Measurements from ENCODE around the gene IQCK.

Gene IQCK

DNA sequence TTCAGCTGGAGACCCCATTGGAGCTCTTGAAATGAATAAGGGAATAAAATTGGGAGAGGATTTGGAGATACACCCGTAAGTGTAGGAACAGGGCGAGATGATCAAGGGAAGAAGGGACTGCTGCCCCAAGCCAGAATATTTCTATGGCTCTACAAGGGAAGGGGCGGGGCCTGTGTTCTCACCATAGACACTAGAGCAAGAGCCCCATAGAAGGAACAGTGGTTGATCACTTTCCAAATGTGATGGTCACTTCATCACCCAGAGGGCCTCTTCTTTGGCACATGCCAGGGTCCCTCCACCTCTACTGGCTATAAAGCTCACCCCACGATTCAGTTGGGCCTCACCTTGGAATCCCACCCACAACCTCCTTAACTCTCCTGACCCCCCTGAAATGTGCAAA, 141.5 kb downstream of the IQCK start:
- TF ChIP-seq NFIC (IDR thresholded peaks at IDR 0.05) (no peak), TCF12 (IDR thresholded peaks at IDR 0.05; ENCODE audit: low read depth) (no peak), ZBTB7A (IDR thresholded peaks at IDR 0.05; ENCODE audit: low read depth) (no peak)
- TF ChIP-seq, protein P1, sequence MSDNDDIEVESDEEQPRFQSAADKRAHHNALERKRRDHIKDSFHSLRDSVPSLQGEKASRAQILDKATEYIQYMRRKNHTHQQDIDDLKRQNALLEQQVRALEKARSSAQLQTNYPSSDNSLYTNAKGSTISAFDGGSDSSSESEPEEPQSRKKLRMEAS (IDR thresholded peaks at IDR 0.05) = no peak
- TF ChIP-seq, protein P2, sequence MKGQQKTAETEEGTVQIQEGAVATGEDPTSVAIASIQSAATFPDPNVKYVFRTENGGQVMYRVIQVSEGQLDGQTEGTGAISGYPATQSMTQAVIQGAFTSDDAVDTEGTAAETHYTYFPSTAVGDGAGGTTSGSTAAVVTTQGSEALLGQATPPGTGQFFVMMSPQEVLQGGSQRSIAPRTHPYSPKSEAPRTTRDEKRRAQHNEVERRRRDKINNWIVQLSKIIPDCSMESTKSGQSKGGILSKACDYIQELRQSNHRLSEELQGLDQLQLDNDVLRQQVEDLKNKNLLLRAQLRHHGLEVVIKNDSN (IDR thresholded peaks at IDR 0.05) = no peak

DNA sequence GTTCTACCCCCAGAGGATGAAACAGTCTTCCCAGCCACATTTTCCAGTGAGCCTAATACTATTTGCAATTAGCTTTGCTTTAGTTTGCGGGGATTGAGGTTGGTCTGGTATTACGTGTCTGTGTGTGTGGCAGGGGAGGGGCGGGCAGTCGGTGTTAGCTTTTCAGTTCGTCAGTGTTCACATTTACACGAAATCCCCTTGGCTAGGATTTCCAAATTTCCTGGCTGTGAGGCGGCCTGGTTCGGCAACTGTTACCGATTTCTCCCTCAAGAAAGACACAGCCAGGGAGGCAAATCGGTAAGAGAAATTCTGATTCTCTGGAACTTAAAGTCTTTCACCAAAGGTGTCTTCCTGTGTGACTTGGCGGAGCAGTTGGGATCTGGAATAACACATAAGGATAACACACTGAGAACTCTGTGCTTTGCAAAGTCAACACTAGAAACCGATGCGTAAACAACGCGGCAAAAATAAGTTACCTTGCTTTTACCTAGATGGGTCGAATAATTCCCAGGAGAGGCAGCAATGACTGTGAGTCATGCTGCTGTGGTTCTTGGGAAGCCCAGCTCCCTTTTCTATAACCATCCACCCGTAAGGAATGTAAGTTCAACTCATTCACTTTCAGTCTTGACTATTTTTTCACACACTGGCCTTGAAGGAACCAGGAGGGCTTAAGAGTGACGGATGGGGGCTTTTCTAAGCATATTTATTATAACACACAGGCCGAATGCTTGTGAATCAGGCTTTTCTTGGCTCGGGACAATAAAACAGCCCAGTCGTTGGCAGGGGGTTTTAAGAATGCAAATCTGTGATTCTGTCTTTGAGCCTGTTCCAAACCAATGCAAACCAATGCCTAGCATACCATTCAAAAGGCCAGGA, 142.3 kb downstream of the IQCK start:
- no peak for TF ChIP-seq TAF1 (IDR thresholded peaks at IDR 0.05; ENCODE audit: low read depth)

DNA sequence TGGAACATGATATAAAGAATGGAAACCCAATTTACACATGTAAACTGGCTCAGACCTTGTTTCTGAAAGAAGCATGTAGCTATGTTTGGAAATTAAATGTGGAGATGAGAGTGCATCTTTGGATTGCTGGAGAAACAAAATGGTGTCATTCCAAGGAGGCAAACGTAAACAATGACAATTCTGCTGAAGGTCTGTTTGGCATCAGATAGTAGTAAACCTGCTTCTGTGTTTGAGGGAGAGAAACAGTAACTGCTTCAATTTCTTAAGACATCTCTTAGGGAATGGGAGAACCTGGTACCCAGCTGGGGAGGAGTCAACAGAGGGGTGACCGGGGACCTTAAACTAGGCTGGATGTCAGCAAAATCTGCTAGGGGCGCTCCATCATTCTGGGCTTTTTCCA, 143.1 kb downstream of the IQCK start:
- TF ChIP-seq, protein P3, sequence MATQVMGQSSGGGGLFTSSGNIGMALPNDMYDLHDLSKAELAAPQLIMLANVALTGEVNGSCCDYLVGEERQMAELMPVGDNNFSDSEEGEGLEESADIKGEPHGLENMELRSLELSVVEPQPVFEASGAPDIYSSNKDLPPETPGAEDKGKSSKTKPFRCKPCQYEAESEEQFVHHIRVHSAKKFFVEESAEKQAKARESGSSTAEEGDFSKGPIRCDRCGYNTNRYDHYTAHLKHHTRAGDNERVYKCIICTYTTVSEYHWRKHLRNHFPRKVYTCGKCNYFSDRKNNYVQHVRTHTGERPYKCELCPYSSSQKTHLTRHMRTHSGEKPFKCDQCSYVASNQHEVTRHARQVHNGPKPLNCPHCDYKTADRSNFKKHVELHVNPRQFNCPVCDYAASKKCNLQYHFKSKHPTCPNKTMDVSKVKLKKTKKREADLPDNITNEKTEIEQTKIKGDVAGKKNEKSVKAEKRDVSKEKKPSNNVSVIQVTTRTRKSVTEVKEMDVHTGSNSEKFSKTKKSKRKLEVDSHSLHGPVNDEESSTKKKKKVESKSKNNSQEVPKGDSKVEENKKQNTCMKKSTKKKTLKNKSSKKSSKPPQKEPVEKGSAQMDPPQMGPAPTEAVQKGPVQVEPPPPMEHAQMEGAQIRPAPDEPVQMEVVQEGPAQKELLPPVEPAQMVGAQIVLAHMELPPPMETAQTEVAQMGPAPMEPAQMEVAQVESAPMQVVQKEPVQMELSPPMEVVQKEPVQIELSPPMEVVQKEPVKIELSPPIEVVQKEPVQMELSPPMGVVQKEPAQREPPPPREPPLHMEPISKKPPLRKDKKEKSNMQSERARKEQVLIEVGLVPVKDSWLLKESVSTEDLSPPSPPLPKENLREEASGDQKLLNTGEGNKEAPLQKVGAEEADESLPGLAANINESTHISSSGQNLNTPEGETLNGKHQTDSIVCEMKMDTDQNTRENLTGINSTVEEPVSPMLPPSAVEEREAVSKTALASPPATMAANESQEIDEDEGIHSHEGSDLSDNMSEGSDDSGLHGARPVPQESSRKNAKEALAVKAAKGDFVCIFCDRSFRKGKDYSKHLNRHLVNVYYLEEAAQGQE (IDR thresholded peaks at IDR 0.05; ENCODE audit: low read depth) = no peak
- TF ChIP-seq, protein P2 (IDR thresholded peaks at IDR 0.05) = no peak
- TF ChIP-seq EGR1 (IDR thresholded peaks at IDR 0.05) (no peak), YY1 (IDR thresholded peaks at IDR 0.05; ENCODE audit: low read depth) (no peak), FOXM1 (IDR thresholded peaks at IDR 0.05; ENCODE audit: borderline replicate concordance, low read depth) (no peak)

DNA sequence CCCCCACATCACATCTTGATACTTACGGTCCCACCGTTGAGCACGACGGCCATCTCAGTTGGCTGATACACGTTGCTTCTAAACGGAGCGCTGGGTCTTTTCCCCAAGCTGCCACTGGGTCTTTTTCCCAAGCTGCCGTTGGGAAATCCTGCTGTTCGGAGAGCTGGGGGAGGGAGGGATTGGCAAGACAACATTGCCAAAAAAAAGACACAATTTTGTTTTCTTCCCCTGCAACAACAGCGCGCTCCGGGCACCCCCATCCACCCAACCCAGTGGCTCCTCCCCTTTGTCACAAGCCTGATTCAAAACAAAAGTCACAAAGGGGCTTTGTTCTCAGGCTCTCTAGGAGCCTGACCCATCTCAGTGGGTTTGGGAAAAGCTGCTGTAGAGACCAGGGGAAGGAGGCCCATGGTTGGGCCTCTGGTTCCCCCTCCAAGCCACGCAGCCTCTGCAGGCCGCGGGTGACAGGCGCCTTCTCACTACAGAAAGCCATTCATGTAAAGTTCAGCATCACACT, 143.8 kb downstream of the IQCK start:
- no peak for TF ChIP-seq TAF1 (IDR thresholded peaks at IDR 0.05; ENCODE audit: low read depth)

DNA sequence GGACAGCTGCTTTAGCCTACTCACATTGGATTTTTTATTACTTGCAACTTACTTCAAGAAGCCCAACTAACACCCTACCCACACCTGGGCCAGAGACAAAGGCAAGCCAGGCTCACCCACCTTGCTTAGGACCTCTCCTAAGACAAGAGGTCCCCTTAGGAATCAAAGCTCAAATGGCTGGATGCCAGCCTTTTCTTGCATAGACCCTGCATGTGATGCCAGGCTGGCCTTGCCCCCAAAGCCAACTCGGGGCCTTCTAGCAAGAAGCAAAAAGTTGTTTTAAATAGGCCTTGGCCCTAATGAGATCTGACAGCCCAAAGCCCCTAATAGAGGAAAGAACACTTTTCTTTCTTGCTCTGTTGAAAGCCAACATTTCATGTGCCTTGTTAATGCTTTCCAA, 145.9 kb downstream of the IQCK start:
- TF ChIP-seq TAF1 (IDR thresholded peaks at IDR 0.05; ENCODE audit: low read depth) = no peak

DNA sequence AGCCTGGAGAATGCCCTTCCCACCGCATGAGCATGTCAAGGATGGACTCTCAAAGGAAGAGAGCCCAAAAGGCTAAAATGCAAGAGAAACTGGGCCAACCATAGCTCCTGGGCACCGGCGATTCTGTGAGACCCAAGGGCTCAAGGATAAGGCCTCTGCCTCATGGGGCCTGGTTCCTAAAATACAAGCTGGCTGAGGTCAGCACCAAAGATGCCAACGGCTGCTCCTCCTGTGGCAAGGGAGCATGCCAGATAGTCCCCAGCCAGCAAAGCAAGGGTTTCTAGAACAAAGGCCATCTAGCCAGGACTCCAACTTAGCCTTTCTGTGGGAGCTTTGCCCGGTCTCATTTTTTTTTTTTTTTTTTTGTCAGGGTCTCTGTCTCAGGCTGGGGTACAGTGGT, 146.5 kb downstream of the IQCK start:
- TF ChIP-seq, protein P1 (IDR thresholded peaks at IDR 0.05) = no peak
- TF ChIP-seq YY1 (IDR thresholded peaks at IDR 0.05; ENCODE audit: low read depth) (no peak), EGR1 (IDR thresholded peaks at IDR 0.05) (no peak), FOXM1 (IDR thresholded peaks at IDR 0.05; ENCODE audit: borderline replicate concordance, low read depth) (no peak), TAF1 (IDR thresholded peaks at IDR 0.05; ENCODE audit: low read depth) (no peak), TCF12 (IDR thresholded peaks at IDR 0.05; ENCODE audit: low read depth) (no peak), RAD21 (IDR thresholded peaks at IDR 0.05; ENCODE audit: low read depth) (no peak), CREB1 (IDR thresholded peaks at IDR 0.05; ENCODE audit: low read depth) (no peak), ZBTB7A (IDR thresholded peaks at IDR 0.05; ENCODE audit: low read depth) (no peak), CEBPB (IDR thresholded peaks at IDR 0.05) (no peak)
- TF ChIP-seq, protein P2 (IDR thresholded peaks at IDR 0.05) = no peak
- TF ChIP-seq, protein P3 (IDR thresholded peaks at IDR 0.05; ENCODE audit: low read depth) = no peak

DNA sequence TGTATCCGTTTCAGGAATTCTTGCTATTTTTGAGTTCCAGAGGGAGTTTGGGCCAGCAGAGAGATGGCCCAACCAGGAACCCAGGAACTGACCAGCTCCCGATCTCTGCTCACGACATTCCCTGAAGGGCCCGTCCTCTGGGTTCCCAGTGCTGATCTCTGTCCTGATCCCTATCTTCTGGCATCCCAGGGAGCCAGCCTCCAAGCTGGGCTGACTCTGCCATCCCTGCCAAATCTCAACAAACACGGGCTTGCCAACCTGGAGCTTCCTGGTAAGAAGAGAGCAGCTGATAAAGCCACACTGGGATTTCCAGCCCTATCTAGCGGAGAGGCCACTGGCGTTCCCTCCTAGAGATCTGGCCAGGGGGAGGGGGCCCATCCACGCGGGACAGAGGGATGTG, 150.3 kb downstream of the IQCK start:
- TF ChIP-seq ZBTB7A (IDR thresholded peaks at IDR 0.05; ENCODE audit: low read depth) = no peak
- no peak for TF ChIP-seq CEBPB (IDR thresholded peaks at IDR 0.05)
- TF ChIP-seq EGR1 (IDR thresholded peaks at IDR 0.05) = no peak
- TF ChIP-seq TAF1 (IDR thresholded peaks at IDR 0.05; ENCODE audit: low read depth) = no peak
- TF ChIP-seq YY1 (IDR thresholded peaks at IDR 0.05; ENCODE audit: low read depth) = no peak
- TF ChIP-seq, protein P1 (IDR thresholded peaks at IDR 0.05) = no peak
- no peak for TF ChIP-seq RAD21 (IDR thresholded peaks at IDR 0.05; ENCODE audit: low read depth)
- no peak for TF ChIP-seq EP300 (IDR thresholded peaks at IDR 0.05; ENCODE audit: borderline replicate concordance)
- TF ChIP-seq FOXM1 (IDR thresholded peaks at IDR 0.05; ENCODE audit: borderline replicate concordance, low read depth) = no peak
- no peak for TF ChIP-seq TEAD4 (IDR thresholded peaks at IDR 0.05)
- no peak for TF ChIP-seq NFIC (IDR thresholded peaks at IDR 0.05)
- TF ChIP-seq CREB1 (IDR thresholded peaks at IDR 0.05; ENCODE audit: low read depth) = no peak

Data from Ishikawa (cell line).